Astrocyte of the spinal cord (primary cell): Measurements from ENCODE around the gene PHLDA2.

Experiments
- DNase-seq: peaks from one replicate; pipeline ENCODE4 v3.0.0; 2011; ENCODE audit warnings: low read depth, low spot score
- H3K4me3 ChIP-seq: 2 replicates; pipeline ENCODE4 v1.5.1; 2011; ENCODE audit warnings: low read depth, mild to moderate bottlenecking, low read length, moderate library complexity
- CTCF ChIP-seq: IDR thresholded peaks from 2 replicates; pipeline ENCODE4 v1.5.1; 2012; ENCODE audit warnings: low read depth, mild to moderate bottlenecking, low read length, inconsistent platforms
- in situ Hi-C: cut with HindIII; loops from 2 replicates; pipeline ENCODE4 v1.10.0; 2017; ENCODE audit warnings: low sequenced_read_pairs

The PHLDA2 gene

GRCh38 chr11:2914455-2915195 lies 14.6 kb downstream of the PHLDA2 start:
- in situ Hi-C loops = no loop called here
- DNase-seq = no peak
- TF ChIP-seq CTCF = no peak
- no peak overlapping the region for H3K4me3 ChIP-seq

- in situ Hi-C loops = no loop called here
- no peak for DNase-seq
- no peak for TF ChIP-seq CTCF
- no peak overlapping the region for H3K4me3 ChIP-seq
Observed at GRCh38 chr11:2913776-2914175, 15.4 kb downstream of the PHLDA2 start.

GRCh38 chr11:2913019-2913431 lies 16.2 kb downstream of the PHLDA2 start:
- peak; percentile 74 for DNase-seq
- TF ChIP-seq CTCF = no peak
- in situ Hi-C loops = no loop called here
- H3K4me3 ChIP-seq = no peak overlapping the region

GRCh38 chr11:2912498-2912897 lies 16.7 kb downstream of the PHLDA2 start:
- peak; percentile 89 for DNase-seq
- H3K4me3 ChIP-seq = no peak overlapping the region
- no peak for TF ChIP-seq CTCF
- in situ Hi-C loops = no loop called here

GRCh38 chr11:2911785-2912391 lies 17.3 kb downstream of the PHLDA2 start:
- no peak for DNase-seq
- in situ Hi-C loops = no loop called here
- H3K4me3 ChIP-seq = no peak overlapping the region
- TF ChIP-seq CTCF = no peak

GRCh38 chr11:2911088-2911784 lies 18.0 kb downstream of the PHLDA2 start:
- no peak overlapping the region for H3K4me3 ChIP-seq
- in situ Hi-C loops = no loop called here
- TF ChIP-seq CTCF = no peak
- DNase-seq = no peak
